ENCODE measurements around the gene KLF18. TPM values are rescaled to one million over a fixed set of nuclear protein-coding genes. Genes with fewer than 3 reads are reported as not detected.

KLF18 gene
- total RNA-seq, 2 donors from 2014 or later, result not detected

GRCh38 chr1:44111861-44112260 lies 29.6 kb downstream of the KLF18 start:
- no peaks in the 10 kb centered on the region for H3K4me1 ChIP-seq
- H3K4me3 ChIP-seq, result no peak overlapping the region
- H3K9me3 ChIP-seq, result no peaks in the 10 kb centered on the region
- H3K27me3 ChIP-seq, result no peaks in the 10 kb centered on the region
- no peak for DNase-seq
- no peak overlapping the region for H3K9ac ChIP-seq (ENCODE audit: low read depth in 2 of 2, low read length in 2 of 2)
- H3K36me3 ChIP-seq, result no peaks in the 10 kb centered on the region
- TF ChIP-seq, protein P1, sequence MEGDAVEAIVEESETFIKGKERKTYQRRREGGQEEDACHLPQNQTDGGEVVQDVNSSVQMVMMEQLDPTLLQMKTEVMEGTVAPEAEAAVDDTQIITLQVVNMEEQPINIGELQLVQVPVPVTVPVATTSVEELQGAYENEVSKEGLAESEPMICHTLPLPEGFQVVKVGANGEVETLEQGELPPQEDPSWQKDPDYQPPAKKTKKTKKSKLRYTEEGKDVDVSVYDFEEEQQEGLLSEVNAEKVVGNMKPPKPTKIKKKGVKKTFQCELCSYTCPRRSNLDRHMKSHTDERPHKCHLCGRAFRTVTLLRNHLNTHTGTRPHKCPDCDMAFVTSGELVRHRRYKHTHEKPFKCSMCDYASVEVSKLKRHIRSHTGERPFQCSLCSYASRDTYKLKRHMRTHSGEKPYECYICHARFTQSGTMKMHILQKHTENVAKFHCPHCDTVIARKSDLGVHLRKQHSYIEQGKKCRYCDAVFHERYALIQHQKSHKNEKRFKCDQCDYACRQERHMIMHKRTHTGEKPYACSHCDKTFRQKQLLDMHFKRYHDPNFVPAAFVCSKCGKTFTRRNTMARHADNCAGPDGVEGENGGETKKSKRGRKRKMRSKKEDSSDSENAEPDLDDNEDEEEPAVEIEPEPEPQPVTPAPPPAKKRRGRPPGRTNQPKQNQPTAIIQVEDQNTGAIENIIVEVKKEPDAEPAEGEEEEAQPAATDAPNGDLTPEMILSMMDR (IDR thresholded peaks at IDR 0.05), result no peak
- intact Hi-C loops (cut with DNase I), result no loop called here
- no peak overlapping the region for H3K27ac ChIP-seq

- Histone ChIP-seq H3K9me3 (no peaks in the 10 kb centered on the region), H3K9ac (ENCODE audit: low read depth in 2 of 2, low read length in 2 of 2) (no peak overlapping the region), H3K4me3 (no peak overlapping the region), H3K27ac (no peak overlapping the region), H3K4me1 (no peaks in the 10 kb centered on the region), H3K36me3 (no peaks in the 10 kb centered on the region), H3K27me3 (no peaks in the 10 kb centered on the region)
- TF ChIP-seq, protein P1 (IDR thresholded peaks at IDR 0.05), result no peak
- DNase-seq, result no peak
- intact Hi-C loops (cut with DNase I), result no loop called here
Observed at GRCh38 chr1:44110916-44111315, 30.5 kb downstream of the KLF18 start.

DNA sequence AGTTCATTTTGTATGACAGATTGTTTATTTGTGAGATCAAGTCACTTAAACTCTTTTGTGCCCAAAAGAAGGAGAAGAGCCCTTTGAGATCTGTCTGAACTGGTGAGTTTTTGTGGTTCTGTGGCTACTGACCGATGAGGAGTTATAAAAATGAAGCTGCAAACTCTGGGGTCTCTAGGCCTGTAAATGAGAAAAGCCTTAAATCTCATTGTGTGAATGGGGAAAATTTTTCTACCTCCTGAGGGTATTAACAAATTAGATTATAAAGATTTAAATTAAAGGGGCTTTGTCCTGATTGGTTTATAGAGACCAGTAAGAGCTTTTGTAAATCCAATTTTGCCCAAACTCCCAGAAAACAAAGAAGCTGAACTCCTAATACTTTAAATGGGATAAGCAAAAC lies 32.5 kb downstream of the KLF18 start:
- TF ChIP-seq, protein P1 (IDR thresholded peaks at IDR 0.05), result no peak

DNA sequence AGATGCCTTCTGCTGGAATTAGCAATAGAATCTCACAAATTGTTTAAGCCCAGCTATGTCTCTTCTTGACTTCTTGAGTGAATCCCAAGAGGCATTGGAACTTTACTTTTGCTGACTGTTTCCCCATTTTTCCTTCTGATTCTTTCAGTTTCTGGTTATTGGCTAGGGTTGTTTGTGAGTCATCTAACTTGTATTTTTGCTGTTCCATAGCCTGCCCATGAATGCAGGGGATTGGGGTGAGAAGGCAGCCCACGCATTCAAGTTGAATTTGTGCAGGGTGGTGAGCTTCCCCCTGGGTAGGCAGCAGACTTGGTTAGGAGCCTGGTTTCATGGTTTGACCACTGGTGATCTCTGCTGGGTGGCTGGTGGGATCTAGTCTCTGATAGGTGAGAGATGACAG lies 33.2 kb downstream of the KLF18 start:
- intact Hi-C loops (cut with DNase I), result no loop called here
- H3K4me3 ChIP-seq, result no peak overlapping the region

More for the DNA sequence above, 32.5 kb downstream of the KLF18 start:
- Histone ChIP-seq H3K36me3 (no peaks in the 10 kb centered on the region), H3K4me1 (no peaks in the 10 kb centered on the region), H3K9ac (ENCODE audit: low read depth in 2 of 2, low read length in 2 of 2) (no peak overlapping the region), H3K9me3 (no peaks in the 10 kb centered on the region), H3K27ac (no peak overlapping the region), H3K27me3 (no peaks in the 10 kb centered on the region), H3K4me3 (no peak overlapping the region)
- intact Hi-C loops (cut with DNase I), result no loop called here
- DNase-seq, result no peak

GRCh38 chr1:44105810-44106209 lies 35.6 kb downstream of the KLF18 start:
- H3K4me1 ChIP-seq, result no peaks in the 10 kb centered on the region
- no peak overlapping the region for H3K9ac ChIP-seq (ENCODE audit: low read depth in 2 of 2, low read length in 2 of 2)
- H3K27me3 ChIP-seq, result no peaks in the 10 kb centered on the region
- no peak overlapping the region for H3K27ac ChIP-seq
- no peak for DNase-seq
- TF ChIP-seq, protein P1 (IDR thresholded peaks at IDR 0.05), result no peak
- H3K4me3 ChIP-seq, result no peak overlapping the region
- no peaks in the 10 kb centered on the region for H3K9me3 ChIP-seq
- no peaks in the 10 kb centered on the region for H3K36me3 ChIP-seq
- intact Hi-C loops (cut with DNase I), result no loop called here

More for the DNA sequence above, 33.2 kb downstream of the KLF18 start:
- H3K9me3 ChIP-seq, result no peaks in the 10 kb centered on the region
- no peaks in the 10 kb centered on the region for H3K4me1 ChIP-seq
- DNase-seq, result no peak
- no peak overlapping the region for H3K27ac ChIP-seq
- H3K27me3 ChIP-seq, result no peaks in the 10 kb centered on the region
- no peaks in the 10 kb centered on the region for H3K36me3 ChIP-seq
- H3K9ac ChIP-seq (ENCODE audit: low read depth in 2 of 2, low read length in 2 of 2), result no peak overlapping the region
- TF ChIP-seq, protein P1 (IDR thresholded peaks at IDR 0.05), result no peak

All from colonic mucosa (tissue), 4 donors.